ENCODE measurements around the gene BANF2. TPM values are rescaled to one million over a fixed set of nuclear protein-coding genes. Genes with fewer than 3 reads are reported as not detected.

Gene BANF2
- total and polyA plus RNA-seq, 2 of the 8 experiments (the other 6 are each of a cell fraction or from before 2014, with no cell fraction given), result not detected

DNA sequence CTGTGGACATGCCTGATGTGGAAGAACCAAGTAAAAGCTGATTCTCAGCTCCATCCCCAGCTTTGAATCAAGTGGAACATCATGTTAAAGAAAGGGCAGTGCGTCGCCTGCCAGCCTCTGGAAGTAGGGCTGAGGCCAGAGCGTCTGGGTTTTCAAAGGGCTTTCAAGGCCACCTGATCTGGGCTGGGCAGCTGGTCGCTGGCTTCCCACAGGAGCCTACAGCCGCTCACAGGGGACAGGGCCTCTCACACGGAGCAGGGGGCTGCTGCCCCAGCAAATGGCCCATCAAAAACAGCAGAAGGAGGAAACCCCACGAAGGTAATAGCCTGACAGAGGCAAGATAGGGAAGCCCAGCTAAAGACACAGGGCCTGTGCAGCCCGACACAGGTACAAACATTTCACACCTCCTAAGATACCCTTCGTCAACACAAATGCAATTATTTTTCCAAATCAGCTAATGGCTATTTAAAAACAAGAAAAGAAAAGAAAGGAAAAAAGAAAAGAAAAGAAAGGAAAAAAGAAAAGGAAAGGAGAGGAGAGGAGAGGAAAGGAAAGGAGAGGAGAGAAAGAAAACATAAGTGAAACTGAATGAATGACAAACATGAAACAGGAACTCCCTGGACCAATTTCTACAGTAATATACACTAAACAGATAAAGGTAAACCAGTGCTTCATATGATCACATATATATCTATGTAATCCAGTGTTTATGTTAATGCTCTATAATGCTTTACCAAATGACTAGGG, 42.5 kb upstream of the BANF2 start:
- no peak for DNase-seq (ENCODE audit: low read depth in 1 of 2, low spot score in 2 of 2)
- Histone ChIP-seq H4K8ac (ENCODE audit: extremely low read depth, insufficient read depth, low read length) (no peak overlapping the region), H3K18ac (ENCODE audit: extremely low read depth, low read length) (no peak overlapping the region; the same call in 1 of the 2 replicates), H3K14ac (ENCODE audit: insufficient read length) (no peak overlapping the region), H3K27me3 (replicated peaks in 1 of 4; ENCODE audit: control insufficient read depth in 3 of 4, extremely low read depth in 1 of 4, insufficient read depth in 3 of 4, low read length in 3 of 4) (no peaks in the 10 kb centered on the region), H4K20me1 (replicated peaks in 1 of 2; ENCODE audit: control insufficient read depth in 1 of 2, insufficient read depth in 2 of 2, low read length in 2 of 2) (peaks cover 2 to 8% of the 10 kb centered on the region in 2 experiments), H3K4me3 (ENCODE audit: extremely low read depth in 1 of 4, insufficient read depth in 2 of 4, low read depth in 3 of 4, low read length in 4 of 4) (no peak overlapping the region), H3K79me1 (ENCODE audit: low read depth, low read length) (peaks cover 24% of the 10 kb centered on the region), H2BK15ac (ENCODE audit: low read length) (no peak overlapping the region; the same call in 1 of the 2 replicates), H3K9ac (replicated peaks in 1 of 4; ENCODE audit: extremely low read depth in 1 of 4, low read depth in 3 of 4, low read length in 3 of 4) (no peak overlapping the region), H2AK5ac (ENCODE audit: low read depth, low read length) (no peak overlapping the region), H3K56ac (replicated peaks; ENCODE audit: insufficient read length, low read depth, low read length) (no peak overlapping the region), H2BK5ac (ENCODE audit: low read depth, low read length) (0 out of 2 replicates have a peak overlapping the region, but pooled peaks have one; percentile 7), H2BK20ac (ENCODE audit: low read length) (no peak overlapping the region), H3K79me2 (ENCODE audit: control insufficient read depth in 1 of 2, insufficient read depth in 2 of 2, low read length in 2 of 2) (peaks cover 2 to 74% of the 10 kb centered on the region in 2 experiments; a peak in 3 of 4 replicates), H2AFZ (ENCODE audit: low read length) (no peak overlapping the region), H2BK12ac (ENCODE audit: low read depth, low read length) (no peak overlapping the region), H2BK120ac (replicated peaks; ENCODE audit: low read depth, low read length) (no peak overlapping the region), H3K27ac (ENCODE audit: low read depth, low read length) (no peak overlapping the region), H3K23me2 (ENCODE audit: low read depth, low read length) (no peaks in the 10 kb centered on the region), H3K4me1 (replicated peaks in 1 of 4; ENCODE audit: control insufficient read depth in 3 of 4, insufficient read depth in 4 of 4, low read length in 3 of 4) (peaks cover 6 to 11% (median 8%) of the 10 kb centered on the region in 4 experiments; a peak in 5 of 7 replicates), H4K5ac (ENCODE audit: insufficient read length, low read depth, low read length) (no peak overlapping the region), H3K36me3 (ENCODE audit: control insufficient read depth in 2 of 4, insufficient read depth in 4 of 4, low read length in 3 of 4) (peaks cover 0 to 20% (median 10%) of the 10 kb centered on the region in 4 experiments; a peak in 5 of 8 replicates), H3K4me2 (ENCODE audit: insufficient read depth in 1 of 2, low read depth in 2 of 2, low read length in 2 of 2) (no peak overlapping the region), H3K4ac (replicated peaks; ENCODE audit: insufficient read length, low read depth, low read length) (no peak overlapping the region), H3K9me3 (ENCODE audit: insufficient read depth in 2 of 2, low read depth in 1 of 2, low read length in 1 of 2) (peaks cover 6 to 13% of the 10 kb centered on the region in 2 experiments), H4K91ac (replicated peaks; ENCODE audit: insufficient read length, low read length) (no peak overlapping the region), H3K23ac (ENCODE audit: insufficient read length) (no peak overlapping the region)
- ChIA-PET POLR2A (ENCODE audit: partially characterized antibody) (interaction anchor here (1.0 to 1.3 kb wide), 3 partner anchors 9 to 311 kb away, joined by 3 to 4 read pairs (median 3); partner anchors contain the start of genes MGME1 and SNX5), CTCF (ENCODE audit: partially characterized antibody) (interaction anchor here (0.6 to 5.9 kb wide), 8 partner anchors 8 to 281 kb away, joined by 3 to 26 read pairs (median 8); partner anchors contain the start of gene RRBP1)
- no peak for FAIRE-seq
- 90% methylated on average over 8 of the region's 9 CpGs; no CpG with 5 or more reads in 1 of the 2 experiments for WGBS, 2 experiments (ENCODE audit: extremely low coverage in 1 of 2, insufficient coverage in 1 of 2, insufficient read length in 1 of 2, insufficient replicate concordance in 2 of 2, low coverage in 1 of 2, low lambda C conversion rate in 2 of 2, missing lambda C conversion rate in 1 of 2)
- TF ChIP-seq SP2 (IDR thresholded peaks at IDR 0.05; ENCODE audit: low read length) (no peak), ZNF274 (IDR thresholded peaks at IDR 0.05; ENCODE audit: borderline replicate concordance, extremely low read depth, low read length) (no peak), E2F6 (IDR thresholded peaks at IDR 0.05) (no peak), SIN3A (conservative IDR thresholded peaks at IDR 0.05 in 1 of 2, IDR thresholded peaks at IDR 0.05 in 1 of 2; ENCODE audit: low read depth in 1 of 2, low read length in 2 of 2) (no peak), POU5F1 (IDR thresholded peaks at IDR 0.05; ENCODE audit: low read depth, low read length) (no peak), GABPA (IDR thresholded peaks at IDR 0.05; ENCODE audit: borderline replicate concordance, insufficient read depth, low read length) (no peak), SAP30 (IDR thresholded peaks at IDR 0.05; ENCODE audit: insufficient read depth, insufficient replicate concordance, low read length) (no peak)
